NK-92 (cell line): ENCODE measurements around the gene DTYMK.

ENCODE experiments used
- DNase-seq: peaks from one replicate; lab custom pipeline; 2025; ENCODE audit not compliant: unreplicated experiment; lab: John Stamatoyannopoulos, UW

DTYMK gene

DNA sequence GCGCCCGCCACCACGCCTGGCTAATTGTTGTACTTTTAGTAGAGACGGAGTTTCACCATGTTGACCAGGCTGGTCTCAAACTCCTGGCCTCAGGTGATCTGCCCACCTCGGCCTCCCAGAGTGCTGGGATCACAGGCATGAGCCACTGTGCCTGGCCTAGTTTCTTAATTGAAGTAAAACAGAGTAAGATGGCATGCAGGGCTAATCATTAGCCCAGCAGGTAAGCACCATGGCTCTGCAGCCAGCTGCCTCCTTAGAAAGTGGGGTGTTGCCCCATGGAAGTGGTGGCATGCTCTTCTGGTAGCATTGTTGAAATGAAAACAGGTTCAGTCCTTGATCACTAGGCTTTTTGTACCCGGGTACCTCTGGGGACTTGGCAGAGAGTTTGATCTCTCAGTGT lies 36.7 kb downstream of the DTYMK start:
- DNase-seq, result no peak

- no peak for DNase-seq
Observed at GRCh38 chr2:241649404-241649803, 37.2 kb downstream of the DTYMK start.

DNA sequence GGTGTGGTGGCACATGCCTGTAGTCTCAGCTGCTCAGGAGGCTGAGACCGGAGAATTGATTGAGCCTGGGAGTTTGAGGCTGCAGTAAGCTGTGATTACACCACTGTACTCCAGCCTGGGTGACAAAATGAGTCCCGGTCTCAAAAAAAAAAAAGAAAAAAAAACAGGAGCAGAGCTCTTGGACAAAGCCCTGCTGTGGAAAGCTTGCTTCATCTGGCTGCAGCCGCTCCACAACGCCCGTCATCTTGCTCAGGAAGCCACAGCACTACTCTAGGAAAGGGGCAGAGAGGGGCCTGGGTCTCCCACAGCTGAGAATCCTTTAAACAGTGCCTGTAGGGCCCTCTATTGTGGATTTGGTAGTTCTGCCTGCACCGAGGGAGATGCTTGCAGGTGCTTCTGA lies 38.2 kb downstream of the DTYMK start:
- DNase-seq, result no peak

GRCh38 chr2:241645915-241646645 lies 40.5 kb downstream of the DTYMK start:
- no peak for DNase-seq

- DNase-seq, result no peak
Observed at GRCh38 chr2:241645056-241645914, 41.3 kb downstream of the DTYMK start.

GRCh38 chr2:241641631-241642030 lies 45.0 kb downstream of the DTYMK start:
- no peak for DNase-seq

GRCh38 chr2:241640165-241640795 lies 46.3 kb downstream of the DTYMK start:
- DNase-seq, result no peak

- no peak for DNase-seq
Observed at GRCh38 chr2:241639385-241639784, 47.2 kb downstream of the DTYMK start.

- DNase-seq, result no peak
Observed at GRCh38 chr2:241638940-241639339, 47.7 kb downstream of the DTYMK start.

- DNase-seq, result no peak
Observed at GRCh38 chr2:241637795-241638660, 48.6 kb downstream of the DTYMK start.

- DNase-seq, result no peak
Observed at GRCh38 chr2:241637018-241637794, 49.4 kb downstream of the DTYMK start, which contains the start of the genes ATG4B and THAP4. ATG4B (plus strand) TSS chr2:241637693; CDS start chr2:241637715, 22 bp downstream. THAP4 (minus strand) TSS chr2:241637158; CDS start chr2:241637017, 141 bp downstream.

DNA sequence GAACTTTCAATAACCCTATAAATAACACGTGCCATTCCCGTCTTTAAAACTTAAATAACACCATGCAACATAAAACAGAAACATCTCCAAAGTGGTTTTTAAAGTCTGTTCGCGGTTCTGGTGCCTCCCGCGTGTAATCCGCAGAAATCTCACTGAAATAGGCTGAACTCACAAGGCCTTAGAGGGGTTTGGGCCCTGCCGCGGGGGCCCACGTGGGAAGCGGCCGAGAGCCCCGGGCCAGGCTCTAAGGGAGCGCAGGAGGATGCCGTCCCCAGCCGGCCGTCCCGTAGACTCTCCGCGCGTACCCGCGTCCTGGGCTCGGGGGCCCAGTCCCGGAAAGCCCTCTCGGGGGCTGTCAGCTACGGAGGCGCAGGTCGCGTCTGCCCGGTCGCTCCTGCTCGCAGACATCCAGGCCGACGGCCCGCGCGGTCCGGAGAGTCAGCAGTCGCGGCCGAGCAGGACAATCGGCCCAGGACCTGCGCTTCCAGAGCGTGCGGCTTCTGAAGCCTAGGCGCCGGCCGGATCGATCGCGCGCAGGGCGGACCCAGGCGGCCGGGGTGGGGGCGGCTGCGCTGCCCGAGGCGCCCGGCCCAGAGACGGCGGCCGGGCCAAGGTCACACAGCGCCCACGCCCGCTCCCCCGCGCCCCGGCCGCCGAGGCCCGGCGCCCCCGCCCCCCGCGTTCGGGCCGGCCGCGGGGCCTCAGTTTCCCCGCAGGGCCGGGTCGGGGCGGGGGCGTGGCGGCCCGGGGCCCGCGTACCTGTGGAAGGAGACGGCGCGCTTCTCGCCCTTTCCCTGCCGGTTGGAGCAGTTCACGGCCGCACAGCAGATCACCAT lies 50.2 kb downstream of the DTYMK start:
- no peak for DNase-seq

- DNase-seq, result no peak
Observed at GRCh38 chr2:241635756-241636155, 50.9 kb downstream of the DTYMK start.

DNA sequence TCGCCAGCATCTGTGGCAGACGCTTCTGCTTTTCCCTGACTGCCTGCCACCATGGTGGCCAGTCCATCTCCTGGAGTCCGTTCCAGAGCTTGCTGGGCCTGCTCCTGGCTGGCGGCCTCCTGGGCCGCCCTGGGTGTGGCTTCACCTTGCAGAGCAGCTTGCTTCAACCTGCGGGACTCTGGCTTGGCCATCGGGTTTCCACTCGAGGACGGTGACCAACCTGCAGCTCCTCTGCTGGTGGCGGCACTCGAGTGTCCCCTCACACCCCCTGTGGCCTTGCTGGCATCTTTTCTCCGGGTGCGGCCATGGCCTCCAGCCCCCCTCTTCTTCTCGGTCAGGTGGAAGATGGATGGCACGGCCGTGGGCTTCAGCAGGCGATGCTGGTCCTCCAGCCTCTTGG lies 53.1 kb downstream of the DTYMK start:
- no peak for DNase-seq

DNA sequence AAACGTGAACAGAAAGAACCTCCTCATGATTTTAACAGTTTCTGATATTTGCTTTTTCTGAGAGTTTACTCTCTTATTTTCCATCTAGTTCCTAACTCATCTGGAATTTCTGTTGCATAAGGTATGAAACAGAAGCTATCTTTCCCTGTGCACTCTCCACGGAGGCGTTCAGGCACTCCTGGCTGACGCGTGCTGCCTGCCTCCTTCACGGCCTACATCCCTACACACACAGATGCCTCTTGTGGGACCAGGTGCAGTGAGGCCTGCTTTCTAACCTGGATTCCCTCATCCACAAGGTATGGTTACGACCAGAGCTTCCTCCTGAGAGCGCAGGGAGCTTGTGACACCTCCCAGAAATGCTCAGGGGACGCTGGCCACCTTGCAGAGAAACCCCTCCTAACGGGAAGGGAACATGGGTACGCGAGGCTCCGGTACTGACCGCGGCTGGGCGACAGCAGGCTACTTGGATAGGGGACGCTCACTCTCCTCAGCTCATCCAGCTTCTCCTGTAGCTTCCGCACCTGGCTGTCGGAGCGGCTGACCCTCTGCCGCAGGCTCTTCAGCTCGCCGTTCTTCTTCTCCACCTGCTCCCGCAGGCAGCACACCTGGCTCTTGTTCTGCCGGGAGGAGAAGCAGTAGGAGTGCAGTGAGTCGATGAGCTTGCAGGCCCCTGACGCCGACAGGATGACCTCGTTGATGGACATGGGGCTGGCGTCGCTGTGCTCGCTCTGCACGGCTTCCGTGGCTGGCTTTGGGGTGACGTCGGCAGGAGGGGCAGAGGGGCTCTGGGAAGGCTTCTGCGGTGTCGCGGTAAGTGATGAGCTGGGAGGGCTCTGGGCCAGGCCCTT lies 53.9 kb downstream of the DTYMK start:
- DNase-seq, result no peak

GRCh38 chr2:241629762-241630435 lies 56.7 kb downstream of the DTYMK start:
- no peak for DNase-seq

DNA sequence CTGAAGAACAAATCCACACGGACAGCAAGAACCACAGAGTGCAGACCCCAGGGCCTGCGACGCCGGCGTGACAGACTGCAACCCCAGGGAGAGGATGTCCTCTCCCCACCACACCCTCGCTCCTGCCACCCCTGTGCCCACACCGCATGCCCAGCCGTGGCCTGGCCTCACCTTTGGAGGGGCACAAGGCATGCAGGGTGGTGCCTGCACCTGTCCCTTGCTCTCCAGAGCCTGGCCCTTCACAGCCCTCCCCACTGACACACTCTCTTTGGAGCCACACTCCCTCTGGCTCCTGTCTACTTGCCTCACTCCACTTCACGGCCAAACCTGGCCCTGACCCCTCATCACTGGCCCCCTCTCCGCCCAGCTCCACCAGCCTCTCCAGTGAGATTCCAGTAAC lies 58.9 kb downstream of the DTYMK start:
- DNase-seq, result no peak
